Head of caudate nucleus (tissue), 42 donors: ENCODE results near the gene MTHFD2L.

ENCODE experiments used
- DNase-seq, 42 donors: peaks; one replicate each; pipeline versions ENCODE4 v3.0.0 to v3.0.0-alpha.2; 2020 to 2021; ENCODE audit warnings: mixed read lengths in 7 of 42
- intact Hi-C: fragments of 100-400 bp; cut with DNase I; formaldehyde crosslinking; loops from one replicate; pipeline ENCODE4 v1.15.0; 2022

The MTHFD2L gene

GRCh38 chr4:74157561-74158465 is at the start of gene MTHFD2L:
TSS of gene MTHFD2L (plus strand) at chr4:74158118. CDS start at chr4:74158139, 21 bp downstream.
- peak; percentile 83 to 98 (median 93) for DNase-seq
- intact Hi-C loops = no loop called here

- intact Hi-C loops = no loop called here
- DNase-seq = no peak
These were observed 49.3 kb upstream of the MTHFD2L start for GRCh38 chr4:74108457-74109115.

DNA sequence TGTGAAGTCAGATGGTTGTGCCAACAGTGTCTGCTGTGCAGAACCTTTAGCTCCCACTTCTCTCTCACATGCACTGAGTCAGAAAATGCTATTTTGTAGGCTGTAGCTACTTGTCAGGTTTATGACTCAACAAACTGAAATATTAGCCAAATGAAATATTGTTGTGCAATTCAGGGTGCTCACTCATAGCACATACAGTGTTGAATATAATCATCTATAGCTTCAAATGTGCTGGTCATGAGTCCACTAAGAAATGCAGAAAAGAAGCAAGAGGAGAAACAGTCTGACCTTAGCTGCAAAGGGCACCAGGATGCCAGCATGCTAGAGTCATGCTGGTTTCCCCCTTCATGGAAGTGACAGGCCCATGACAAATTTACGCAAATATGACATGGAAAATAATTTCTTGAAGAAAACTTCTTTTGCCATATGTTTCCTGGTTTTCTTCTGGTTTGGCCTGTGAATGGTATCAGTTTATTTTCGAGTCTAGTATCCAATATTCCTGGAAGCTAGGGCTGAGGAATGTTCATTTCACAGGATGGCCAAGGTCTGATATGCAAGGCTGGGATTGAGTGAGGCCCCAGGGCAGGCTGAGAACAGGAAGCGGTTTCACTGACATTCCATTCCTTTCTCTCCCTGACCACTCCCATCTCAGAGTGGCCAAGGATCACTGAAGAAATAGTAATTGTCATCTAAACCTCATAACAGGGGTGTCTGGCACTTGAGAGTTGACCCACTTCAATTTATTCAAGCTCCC is 48.6 kb upstream of the MTHFD2L start:
- intact Hi-C loops = no loop called here
- peak in 8 of 42 donors; percentile 13 to 60 (median 21) for DNase-seq

DNA sequence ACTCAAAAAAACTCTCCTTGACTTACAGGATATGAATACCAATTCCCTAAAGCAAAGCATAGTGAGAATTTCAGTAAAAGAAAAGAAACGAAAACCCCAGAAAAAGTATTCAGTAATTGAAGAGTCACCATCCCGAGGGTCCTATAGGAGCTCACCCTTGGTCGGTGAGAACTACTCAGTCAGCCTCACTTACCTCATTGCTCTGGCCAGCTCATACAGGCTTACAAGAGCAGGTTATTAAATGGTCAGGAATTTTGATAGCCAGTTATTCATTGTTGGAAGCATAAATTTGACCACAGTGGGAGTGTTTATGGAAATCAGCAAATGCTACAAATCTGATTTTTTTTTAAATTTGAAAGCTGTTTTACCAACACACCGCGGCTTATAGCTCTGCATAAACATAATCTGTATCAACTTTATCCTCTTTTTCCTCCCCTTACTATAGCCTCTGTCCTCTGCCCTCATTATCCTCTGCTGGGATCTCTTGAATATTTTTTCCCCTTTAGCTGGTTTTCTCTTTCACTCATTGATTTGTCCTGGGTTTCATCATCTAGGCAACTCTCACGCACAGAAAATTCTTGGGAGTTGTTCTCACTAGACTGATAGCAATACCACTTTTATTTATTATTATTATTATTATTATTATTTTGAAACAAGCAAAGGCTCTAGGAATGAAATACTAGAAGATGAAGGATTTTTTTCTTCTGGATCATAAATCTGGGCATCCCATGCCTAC is 47.9 kb upstream of the MTHFD2L start:
- no peak for DNase-seq
- intact Hi-C loops = no loop called here

- intact Hi-C loops = no loop called here
- no peak for DNase-seq
These were observed 47.2 kb upstream of the MTHFD2L start for GRCh38 chr4:74110670-74111069.

DNA sequence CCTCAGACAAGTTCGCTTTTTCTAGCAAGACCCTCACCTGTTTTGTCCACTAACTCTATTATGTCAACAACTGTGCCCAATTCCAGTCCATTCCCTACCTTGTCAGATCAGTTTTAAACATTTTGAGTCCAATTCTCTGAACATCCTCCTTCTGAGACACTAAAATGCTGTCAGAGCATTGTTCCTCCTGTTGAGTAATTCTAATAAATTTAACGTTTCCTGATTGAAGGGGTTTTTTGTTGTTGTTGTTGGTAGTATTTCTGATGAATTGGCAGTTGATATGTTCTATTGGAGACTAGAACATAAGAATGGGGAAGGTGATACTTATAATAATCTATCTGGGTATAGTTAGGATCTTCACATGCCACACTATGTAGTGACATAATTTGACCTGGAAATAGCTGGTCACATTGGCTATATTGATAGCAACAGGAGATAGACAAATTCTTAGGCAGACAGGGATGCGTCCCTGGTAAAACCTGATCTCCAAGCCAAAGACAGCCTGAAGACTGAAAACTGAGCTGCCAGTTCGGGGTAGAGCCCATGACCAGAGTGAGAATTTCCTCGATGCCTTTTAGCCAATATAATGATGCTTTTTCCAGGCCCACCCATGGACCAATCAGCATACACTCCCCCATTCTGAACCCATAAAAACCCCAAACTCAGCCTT is 46.5 kb upstream of the MTHFD2L start:
- intact Hi-C loops = no loop called here
- DNase-seq = no peak

GRCh38 chr4:74111990-74112389 is 45.9 kb upstream of the MTHFD2L start:
- peak in 8 of 42 donors; percentile 5 to 45 (median 26) for DNase-seq
- intact Hi-C loops = no loop called here

GRCh38 chr4:74112399-74113105 is 45.4 kb upstream of the MTHFD2L start:
- intact Hi-C loops = no loop called here
- DNase-seq = no peak

- DNase-seq = no peak
- intact Hi-C loops = no loop called here
These were observed 43.7 kb upstream of the MTHFD2L start for GRCh38 chr4:74114234-74114633.

GRCh38 chr4:74117024-74117534 is 40.8 kb upstream of the MTHFD2L start:
- intact Hi-C loops = no loop called here
- peak in 32 of 42 donors; percentile 13 to 82 (median 53) for DNase-seq

- DNase-seq = no peak
- intact Hi-C loops = no loop called here
These were observed 39.1 kb upstream of the MTHFD2L start for GRCh38 chr4:74118600-74119338.

DNA sequence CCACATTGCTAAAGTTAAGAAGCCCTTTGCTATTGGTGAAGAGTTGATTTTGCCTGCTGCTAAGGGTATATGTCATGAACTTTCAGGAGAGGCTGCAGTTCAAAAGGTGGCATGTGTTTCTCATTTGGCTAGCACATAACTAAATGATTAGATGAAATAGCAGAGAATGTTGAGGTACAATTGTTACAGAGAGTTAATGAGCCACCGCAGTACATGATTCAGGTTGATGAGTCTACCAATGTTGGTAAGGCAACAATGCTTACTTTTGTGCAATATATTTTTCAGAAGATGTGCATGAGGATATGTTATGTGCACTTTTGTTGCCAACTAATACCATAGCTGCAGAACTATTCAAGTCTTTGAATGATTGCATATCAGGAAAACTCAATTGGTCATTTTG is 37.8 kb upstream of the MTHFD2L start:
- intact Hi-C loops = no loop called here
- no peak for DNase-seq

GRCh38 chr4:74121643-74122579 is 36.0 kb upstream of the MTHFD2L start:
- intact Hi-C loops = no loop called here
- DNase-seq = no peak

GRCh38 chr4:74123065-74123728 is 34.7 kb upstream of the MTHFD2L start:
- intact Hi-C loops = no loop called here
- DNase-seq = peak in 1 of 42 donors; percentile 48

DNA sequence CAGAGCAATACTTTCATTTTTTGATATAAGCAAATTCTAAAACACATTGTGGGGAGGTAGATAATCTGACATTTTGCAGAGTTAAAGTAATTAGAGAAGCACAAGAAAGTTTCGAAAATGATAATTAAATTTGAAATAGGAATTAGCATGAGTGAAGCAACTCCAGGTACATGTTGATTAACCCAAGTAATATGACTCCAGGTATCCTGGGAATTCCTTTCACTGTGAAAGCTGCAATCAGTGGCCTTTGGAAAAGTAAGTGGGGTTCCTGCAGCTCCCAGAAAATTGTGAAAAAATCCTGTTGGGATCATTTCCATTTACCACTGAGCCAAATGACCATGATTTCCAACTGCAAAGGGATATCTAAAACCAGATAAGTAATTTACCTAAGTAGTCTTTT is 32.9 kb upstream of the MTHFD2L start:
- DNase-seq = no peak
- intact Hi-C loops = no loop called here
